GM19240 (cell line): ENCODE measurements around the gene BTN2A1.
"Not testable (repeated sequence)": the region's sequence is repeated elsewhere in the genome, so short reads cannot be mapped to it uniquely, and the experiment has no call there.

Experiments
- DNase-seq: peaks from one replicate; pipeline ENCODE4 v3.0.0; 2011; ENCODE audit warnings: low spot score; ENCODE audit not compliant: insufficient read length

Gene BTN2A1

DNA sequence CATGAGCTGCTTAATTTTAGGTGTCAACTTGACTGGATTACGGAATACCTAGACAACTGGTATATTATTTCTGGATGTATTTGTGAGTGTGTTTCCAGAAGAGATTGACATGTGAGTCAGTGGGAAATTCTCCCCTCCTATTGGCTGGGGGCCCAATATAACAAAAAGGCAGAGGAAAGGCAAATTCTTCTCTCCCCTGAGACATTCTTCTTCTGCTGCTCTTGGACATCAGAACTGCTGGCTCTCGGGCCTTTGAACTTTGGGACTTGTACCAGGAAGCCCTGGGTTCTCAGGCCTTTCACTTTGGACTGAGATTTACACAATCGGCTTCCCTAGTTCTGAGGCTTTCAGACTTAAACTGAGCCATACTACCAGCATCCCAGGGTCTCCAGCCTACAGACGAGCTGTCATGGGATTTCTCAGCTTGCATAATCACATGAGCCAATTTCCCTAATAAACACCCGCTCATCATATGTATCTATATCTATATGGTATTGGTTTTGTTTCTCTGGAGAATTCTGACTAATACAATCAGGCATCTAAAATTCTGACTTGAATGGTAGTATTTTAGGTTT, 25.0 kb upstream of the BTN2A1 start:
- DNase-seq = no peak

DNA sequence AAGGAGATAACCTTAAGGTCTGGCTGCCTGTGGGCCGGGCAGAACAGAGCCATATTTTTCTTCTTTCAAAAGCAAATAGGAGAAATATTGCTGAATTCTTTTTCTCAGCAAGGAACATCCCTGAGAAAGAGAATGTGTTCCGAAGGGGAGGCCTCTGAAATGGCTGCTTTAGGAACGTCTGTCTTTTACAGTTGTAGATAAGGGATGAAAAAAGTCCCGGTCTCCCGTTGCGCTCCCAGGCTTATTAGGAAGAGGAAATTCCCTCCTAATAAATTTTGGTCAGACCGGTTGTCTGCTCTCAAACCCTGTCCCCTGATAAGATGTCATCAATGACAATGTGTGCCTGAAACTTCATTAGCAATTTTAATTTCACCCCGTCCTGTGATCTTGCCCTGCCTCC, 24.1 kb upstream of the BTN2A1 start:
- not testable (repeated sequence) for DNase-seq

DNA sequence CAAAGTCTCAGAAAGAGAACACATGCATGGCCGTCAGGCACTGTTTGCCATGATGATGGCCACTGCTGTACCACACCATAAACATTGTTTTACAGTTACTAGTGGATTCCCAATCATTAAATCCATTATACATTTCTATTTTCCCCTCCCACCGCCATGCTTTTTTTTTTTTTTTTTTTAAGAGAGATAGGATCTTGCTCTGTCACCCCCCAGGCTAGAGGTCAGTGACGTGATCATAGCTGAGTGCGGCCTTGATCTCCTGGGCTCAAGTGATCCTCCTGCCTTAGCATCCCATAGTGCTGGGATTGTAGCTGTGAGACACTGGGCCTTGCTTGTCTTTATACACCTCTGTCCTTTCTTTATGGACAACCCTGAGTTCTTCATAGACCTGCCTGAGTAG, 21.7 kb upstream of the BTN2A1 start:
- no peak for DNase-seq

DNA sequence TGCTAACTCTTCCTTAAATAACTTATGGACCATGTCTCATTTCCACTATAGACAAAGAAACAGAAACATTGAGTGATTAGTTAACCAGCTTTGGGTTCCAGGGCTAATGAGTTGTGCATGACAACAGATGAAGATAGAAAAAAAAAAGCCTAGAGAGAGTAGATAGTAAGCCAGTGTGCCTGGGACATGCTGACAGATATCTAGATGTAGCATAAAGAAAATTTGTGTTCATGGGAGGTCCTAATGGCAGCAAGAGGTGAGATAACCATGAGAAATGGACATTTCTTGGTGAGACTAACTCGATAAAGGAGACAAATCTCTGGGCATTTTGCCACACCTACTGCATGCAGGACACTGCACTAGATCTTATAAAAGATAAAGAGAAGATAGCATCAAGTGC, 20.2 kb upstream of the BTN2A1 start:
- DNase-seq = no peak

DNA sequence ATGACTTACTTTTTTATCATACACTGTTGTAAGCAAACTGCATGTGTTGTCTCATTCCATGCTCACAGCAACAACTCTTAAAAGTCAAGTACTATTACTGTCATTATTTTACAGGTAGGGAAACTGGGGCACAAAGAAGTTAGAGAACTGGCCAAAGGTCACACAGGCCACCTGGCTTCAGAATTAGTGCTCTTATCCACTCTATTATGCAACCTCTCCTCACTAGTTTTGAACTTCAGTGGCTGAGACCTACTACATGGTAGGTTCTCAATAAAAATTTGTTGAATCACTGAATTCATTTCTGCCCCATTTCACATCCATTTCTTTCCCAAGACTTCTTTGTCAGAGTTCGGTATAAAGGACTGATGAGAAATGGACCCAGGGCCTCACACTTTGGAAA, 19.8 kb upstream of the BTN2A1 start:
- no peak for DNase-seq

DNA sequence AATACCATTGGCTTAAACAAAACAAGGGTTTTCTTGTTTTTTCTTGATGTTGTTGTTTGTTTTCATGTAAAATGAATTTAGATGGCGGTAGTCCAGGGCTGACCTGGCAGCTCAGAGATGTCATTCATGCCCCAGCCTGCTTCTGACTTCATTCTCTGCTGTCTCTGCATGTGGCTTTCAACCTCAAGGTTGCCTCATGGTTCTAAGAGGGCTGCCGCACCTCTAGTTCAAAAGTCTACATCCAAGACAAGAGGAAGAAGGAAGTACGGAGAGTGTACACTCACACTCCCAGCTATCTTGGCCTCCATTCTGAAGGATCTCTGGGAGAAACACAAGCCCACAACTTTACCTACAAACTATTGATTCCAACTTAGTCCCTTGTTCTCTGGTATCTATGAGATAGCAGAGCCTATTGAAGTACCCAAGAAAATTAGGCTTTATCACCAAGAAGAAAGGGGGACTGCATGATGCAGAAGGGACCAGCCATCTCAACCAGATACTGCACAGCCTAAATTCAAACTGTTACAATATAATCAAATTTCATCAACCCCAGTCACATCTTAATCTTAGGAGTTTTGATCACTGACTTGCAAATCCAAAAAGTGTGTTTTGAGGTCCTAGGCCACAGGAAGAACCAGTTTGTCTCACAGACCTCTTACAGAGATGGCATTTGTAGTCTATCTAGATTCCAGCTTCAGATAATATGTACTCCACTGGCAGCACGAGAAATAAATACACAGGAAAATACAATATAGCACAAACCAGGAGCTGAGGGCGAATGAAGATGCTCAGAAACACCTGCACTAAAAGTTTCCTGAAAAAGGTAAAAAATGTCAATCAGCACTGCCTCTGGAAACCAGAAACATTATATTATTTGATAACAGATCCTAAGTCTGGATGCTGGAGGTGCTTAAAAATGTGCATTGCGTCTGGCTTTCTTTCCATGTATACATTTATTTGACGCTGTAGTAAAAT, 18.3 kb upstream of the BTN2A1 start:
- DNase-seq = no peak

DNA sequence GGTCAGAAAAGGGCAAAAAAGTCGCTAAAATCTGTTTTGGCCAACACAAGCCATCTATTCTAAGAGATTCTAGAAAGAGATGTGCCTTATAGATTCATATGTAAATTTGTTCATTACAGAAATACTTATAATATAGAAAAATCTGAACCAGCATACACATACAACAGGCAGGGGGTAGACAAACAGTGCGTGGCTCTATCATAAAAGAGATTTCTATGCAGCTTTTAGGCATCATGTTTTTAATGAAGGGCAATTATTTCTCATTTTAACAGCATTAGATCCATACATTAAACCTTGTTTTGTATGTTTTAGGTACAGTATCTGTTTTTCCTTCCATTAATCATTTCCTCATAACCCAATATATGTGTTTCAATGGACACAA, 16.8 kb upstream of the BTN2A1 start:
- no peak for DNase-seq

DNA sequence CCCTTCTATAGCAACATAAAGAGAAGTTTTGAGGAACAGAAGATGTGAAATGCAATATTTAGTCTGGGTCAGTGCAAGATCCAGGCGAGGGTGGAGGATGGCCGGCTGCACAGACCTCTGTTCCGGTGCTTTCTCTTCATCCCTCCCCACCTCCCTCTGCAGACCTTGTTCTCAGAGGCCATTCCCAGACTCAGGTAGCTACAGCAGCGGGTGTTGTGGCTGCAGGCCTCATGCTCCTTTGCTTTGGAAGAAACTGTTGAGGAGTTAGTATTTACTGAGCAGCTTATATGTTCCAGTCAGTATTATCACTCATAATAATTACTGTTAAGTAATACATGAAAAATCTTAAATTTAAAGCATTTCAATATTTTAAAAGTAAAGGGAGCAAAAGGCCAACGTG, 15.8 kb upstream of the BTN2A1 start:
- DNase-seq = no peak

DNA sequence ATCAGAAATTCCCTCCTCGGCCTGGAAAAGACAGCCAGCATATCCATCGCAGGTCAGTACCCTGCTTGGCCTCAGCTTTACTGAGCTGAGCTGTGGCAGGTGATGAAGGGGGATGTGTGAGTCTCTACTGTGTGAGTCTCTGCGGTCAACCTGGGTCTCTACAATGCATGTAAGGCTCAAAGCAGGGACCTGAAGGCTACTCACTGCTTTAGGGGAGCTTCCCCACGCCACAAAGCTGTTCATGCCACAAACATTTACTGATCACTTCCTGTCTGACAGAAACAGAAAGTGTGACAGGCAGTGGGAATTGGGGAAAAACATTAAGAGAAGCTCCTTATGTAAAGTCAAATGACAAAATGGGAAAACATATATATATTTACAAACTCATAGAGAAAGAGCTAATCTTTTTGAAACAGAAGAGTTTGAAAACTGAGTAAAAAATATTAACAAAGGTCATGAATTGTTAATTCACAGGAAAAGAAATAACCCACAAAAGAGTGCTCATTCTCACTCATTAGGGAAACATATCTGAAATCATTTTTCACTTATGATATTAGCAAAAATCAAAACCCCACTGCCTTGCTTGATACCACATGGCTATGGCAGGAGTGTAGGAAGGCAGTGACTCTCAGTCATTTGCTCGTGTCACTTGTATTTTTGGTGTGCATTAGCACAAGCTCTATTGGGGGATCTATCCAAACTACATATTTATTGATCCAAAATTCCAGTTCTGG, 11.7 kb upstream of the BTN2A1 start:
- peak; percentile 12 for DNase-seq

DNA sequence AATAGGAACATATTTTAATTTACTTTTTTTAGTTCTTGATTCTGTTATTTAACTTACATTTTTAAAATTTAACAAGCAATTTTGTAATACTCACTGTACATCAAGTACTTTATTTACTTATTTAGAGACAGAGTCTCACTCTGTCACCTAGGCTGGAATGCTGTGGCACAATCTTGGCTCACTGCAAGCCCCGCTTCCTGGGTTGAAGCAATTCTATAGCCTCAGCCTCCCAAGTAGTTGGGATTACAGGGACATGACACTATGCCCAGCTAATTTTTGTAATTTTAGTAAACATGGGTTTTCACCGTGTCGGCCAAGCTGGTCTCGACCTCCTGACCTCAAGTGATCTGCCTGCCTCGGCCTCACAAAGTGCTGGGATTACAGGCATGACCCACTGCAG, 10.5 kb upstream of the BTN2A1 start:
- DNase-seq = no peak

DNA sequence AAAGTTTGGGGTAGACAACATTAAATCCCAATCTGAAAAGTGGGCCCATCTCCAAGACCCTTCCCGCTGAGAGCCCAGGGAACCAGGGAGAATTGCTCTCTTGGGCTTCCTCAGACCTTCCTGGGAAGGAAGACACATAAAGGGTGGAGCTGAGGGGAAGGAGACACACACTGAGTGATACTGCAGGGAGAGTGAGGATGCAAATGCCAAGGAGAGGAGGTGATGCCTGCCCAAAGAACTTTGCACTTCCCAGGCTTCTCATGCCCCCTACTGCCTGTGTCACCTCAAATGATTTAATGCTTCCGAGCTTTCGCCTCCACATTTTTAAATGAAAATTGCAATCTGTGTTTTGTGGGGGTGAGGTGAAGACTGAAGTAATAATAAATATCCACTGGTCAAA, 7.5 kb upstream of the BTN2A1 start:
- DNase-seq = no peak

DNA sequence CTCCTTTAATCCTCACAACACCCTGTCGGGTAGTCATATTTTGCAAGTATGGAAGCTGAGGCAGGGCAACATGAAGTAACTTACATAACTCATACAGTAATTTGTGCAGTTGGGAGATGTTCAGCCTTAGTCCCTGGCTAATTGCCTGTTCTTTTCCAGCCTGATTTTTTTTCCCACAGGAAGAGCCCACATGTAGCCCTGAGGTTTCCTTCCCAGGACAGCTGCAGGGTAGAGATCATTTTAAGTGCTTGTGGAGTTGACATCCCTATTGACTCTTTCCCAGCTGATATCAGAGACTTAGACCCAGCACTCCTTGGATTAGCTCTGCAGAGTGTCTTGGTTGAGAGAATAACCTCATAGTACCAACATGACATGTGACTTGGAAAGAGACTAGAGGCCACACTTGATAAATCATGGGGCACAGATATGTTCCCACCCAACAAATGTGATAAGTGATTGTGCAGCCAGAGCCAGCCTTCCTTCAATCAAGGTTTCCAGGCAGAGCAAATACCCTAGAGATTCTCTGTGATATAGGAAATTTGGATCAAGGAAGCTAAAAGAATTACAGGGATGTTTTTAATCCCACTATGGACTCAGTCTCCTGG, 5.0 kb upstream of the BTN2A1 start:
- DNase-seq = no peak

DNA sequence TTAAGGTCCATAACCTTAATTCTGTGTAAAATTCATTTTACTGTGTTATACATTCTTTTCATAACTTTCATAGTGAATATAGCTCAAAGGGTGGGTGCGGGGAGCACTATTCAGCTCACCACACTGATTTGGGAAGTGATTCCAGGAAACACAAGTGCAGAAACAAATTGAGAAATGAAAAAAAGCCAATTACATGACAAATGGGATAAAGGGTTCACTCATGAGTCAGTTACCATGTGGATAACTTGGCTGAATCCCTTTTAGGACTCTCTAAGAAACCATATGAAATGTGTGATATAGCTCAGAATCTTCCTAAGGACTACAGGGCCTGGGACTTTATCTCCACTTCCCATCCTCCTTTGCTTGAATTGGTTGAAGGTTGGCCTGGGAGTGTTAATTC, 3.1 kb upstream of the BTN2A1 start:
- no peak for DNase-seq

DNA sequence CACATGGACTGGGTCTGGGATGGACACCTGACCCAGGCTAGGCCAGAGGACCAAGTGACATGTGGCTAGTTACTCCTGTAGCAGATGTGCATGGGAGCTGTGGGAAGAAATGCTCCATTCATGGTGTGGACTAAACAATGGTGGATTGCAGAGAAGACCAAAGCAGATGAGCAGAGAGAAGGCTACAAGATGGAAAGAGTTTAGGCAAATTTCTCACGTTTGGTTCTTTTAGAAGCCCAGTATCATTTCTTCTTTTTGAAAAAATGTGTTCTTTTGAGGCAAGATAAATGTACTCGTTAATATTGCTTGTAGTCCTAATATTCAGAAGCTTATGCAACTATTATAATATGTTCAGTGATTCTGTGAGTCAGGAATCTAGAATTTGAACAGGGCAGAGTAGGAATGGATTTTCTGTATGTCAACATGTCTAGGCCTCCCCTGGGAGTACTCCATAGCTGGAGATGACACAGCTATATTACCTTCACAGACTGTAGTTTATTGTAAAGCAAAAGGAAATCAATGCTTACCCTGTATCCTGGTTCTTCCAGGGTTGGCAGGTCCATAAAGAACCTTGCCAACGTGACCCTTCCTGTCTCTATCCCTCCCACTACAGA, 2.3 kb upstream of the BTN2A1 start:
- DNase-seq = no peak

DNA sequence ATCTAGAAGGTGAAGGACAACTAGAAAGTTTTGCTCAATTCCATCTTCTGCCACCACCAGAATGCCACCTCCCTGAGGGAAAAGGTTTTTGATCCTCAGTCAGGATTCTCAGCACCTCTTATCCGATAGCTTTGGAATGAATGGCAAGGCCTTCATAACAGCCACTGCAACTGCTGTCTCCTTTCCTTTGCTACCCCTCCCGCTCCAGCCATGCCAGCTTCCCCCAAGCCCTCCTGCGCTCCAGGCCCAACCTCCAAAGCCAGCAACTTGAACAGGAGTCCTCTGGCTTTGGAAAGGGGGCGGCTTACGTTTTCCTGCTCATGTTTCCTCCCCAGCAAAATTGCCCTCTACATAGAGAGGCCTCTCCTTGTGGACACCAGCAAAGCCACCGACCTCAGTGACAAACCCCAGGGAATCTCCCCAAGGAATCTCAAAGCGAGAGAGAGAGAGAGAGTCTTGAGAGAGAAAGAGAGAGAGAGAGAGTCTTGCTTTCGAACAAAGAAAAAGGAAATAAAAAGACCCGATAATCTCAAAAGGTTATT, 420 bp upstream of the BTN2A1 start:
- no peak for DNase-seq

DNA sequence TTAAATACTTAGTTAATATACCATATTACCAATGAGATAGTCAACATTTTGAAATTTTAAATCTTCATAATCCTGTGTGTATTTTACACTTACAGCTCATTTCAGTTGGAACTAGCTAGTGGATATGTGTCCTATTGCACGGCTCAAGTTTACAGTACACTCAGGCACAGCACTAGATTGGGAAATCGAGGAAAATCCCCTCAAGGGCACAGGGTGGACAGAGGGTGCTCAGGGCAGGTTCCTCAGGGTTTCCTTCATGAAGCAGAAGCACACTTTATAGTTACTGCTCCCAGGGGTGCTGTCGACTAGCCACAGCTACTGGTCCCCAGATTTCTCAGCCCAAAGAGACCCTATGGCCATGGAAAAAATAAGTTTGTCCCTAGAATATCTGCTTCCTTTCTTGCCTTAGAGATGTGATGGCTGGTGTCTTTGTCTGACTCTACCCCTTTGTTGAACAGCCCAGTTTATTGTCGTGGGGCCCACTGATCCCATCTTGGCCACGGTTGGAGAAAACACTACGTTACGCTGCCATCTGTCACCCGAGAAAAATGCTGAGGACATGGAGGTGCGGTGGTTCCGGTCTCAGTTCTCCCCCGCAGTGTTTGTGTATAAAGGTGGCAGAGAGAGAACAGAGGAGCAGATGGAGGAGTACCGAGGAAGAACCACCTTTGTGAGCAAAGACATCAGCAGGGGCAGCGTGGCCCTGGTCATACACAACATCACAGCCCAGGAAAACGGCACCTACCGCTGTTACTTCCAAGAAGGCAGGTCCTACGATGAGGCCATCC, 1.5 kb downstream of the BTN2A1 start:
- DNase-seq = no peak

DNA sequence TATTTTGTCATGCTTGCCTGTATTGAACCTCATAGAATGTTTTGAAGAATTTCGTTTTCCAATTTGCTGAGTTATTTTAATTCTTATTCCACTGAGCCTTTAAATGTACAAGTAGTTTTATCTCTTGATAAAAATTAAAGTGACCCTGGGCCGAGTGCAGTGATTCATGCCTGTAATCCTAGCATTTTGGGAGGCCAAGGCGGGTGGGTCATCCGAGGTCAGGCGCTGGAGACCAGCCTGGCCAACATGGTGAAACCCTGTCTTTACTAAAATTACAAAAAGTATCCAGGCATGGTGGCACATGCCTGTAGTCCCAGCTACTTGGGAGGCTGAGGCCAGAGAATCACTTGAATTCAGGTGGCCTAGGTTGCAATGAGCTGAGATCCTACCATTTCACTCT, 3.6 kb downstream of the BTN2A1 start:
- DNase-seq = not testable (repeated sequence)

DNA sequence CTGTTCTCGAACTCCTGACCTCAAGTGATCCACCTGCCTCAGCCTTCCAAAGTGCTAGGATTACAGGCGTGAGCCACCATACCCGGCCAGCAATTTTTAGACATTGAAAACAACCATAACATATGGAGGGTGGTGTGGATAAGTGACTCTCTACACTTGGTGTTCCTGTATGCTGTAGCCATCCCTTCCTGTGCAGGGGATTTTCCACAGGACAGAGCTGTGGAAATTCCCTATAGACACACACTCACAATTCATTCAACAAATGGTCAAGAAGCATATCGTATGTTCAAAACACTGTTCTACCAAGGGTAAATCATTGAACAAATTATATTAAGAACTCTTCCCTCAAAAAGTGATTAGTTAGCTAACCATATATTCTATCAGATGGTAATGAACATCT, 6.3 kb downstream of the BTN2A1 start:
- no peak for DNase-seq

DNA sequence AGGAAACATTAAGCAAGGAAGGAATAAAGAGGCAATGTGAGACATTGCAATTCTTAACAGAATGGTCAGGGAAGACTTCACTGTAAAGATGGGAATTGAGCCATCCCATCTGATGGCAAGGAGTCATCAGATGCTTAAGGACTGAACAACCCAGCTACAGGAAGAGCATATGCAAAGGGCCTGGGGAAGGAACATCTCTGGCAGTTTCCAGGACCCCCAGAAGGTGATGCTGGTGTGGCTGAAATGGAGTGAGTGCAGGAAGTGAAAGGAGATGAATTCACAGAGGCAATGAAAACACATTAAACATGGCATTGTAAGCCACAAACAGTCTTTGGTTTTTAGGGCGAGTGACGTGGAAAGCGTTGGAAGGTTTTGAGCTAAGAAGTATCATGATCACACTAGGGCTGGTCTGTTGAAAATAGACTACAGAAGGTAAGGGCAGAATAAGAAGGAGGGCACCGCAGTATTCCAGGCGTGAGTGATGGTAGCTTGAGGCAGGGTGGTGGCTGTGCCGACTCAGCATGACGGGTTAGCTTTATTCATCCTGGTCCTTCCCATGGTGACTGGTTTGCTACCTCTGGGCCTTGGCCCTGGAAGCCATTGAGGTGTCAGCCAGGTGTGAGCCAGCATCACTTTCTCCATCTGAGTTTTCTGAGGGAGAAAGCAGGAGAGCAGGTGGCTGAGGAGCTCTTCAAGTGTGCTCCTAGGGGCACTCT, 6.8 kb downstream of the BTN2A1 start:
- no peak for DNase-seq

DNA sequence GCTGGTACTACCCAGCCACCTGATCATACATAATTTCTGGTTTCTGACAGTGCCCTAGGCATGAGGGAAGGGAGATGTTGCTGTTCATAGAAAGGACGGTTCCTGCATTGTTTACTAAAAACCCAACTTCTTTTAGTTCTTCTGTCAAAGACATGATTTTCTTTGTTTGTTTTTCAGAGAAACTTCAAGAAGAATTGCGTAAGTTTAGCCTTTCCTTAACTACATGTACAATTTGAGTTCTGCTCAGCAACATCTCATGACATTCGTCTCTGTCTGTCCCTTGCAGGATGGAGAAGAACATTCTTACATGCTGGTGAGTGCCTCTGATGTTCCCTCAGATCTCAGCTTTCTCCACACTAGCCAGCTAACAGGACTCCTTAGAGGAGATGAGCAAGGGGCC, 8.0 kb downstream of the BTN2A1 start:
- DNase-seq = no peak
